Activated CD8-positive, alpha-beta T cell treated with anti-CD3 and anti-CD28 coated beads for 36 hours (primary cell): Measurements from ENCODE around the gene BCL3. TPM values are rescaled to one million over a fixed set of nuclear protein-coding genes. Genes with fewer than 3 reads are reported as not detected.

Experiments used
- ATAC-seq: fragments of 200-7000 bp; cut with Tn5 transposase; one replicate; pipeline ENCODE4 v1.10.0; 2021; ENCODE audit warnings: mild to moderate bottlenecking, moderate library complexity
- CTCF ChIA-PET: fragments of 350-600 bp; sonication (Branson Sonifier 250); formaldehyde crosslinking; loops from one replicate; lab custom pipeline; 2021; ENCODE audit warnings: antibody characterized with exemption; lab: Charles Lee
- POLR2A ChIA-PET: fragments of 350-600 bp; sonication (Branson Sonifier 250); formaldehyde crosslinking; loops from one replicate; lab custom pipeline; 2021; ENCODE audit warnings: antibody characterized with exemption; lab: Charles Lee
- DNase-seq: peaks from one replicate; pipeline ENCODE4 v3.0.0-alpha.2; 2020
- H3K27ac Mint-ChIP-seq: one replicate; pipeline ENCODE4 v1.8.0; 2021; ENCODE audit warnings: mild to moderate bottlenecking, mixed read lengths
- H3K27me3 Mint-ChIP-seq: one replicate; pipeline ENCODE4 v1.8.0; 2021; ENCODE audit warnings: mixed read lengths
- H3K36me3 Mint-ChIP-seq: one replicate; pipeline ENCODE4 v1.8.0; 2021; ENCODE audit warnings: low read depth, mixed read lengths
- H3K4me1 Mint-ChIP-seq: one replicate; pipeline ENCODE4 v1.8.0; 2021; ENCODE audit warnings: low read depth, mixed read lengths
- H3K4me3 Mint-ChIP-seq: one replicate; pipeline ENCODE4 v1.8.0; 2021; ENCODE audit warnings: mild to moderate bottlenecking, moderate library complexity, mixed read lengths
- H3K9me3 Mint-ChIP-seq: one replicate; pipeline ENCODE4 v1.8.0; 2021; ENCODE audit warnings: mixed read lengths
- CTCF ChIP-seq: fragments of 200-600 bp; IDR thresholded peaks from one replicate; pipeline ENCODE4 v1.8.0; 2022; ENCODE audit warnings: antibody characterized with exemption, mild to moderate bottlenecking
- intact Hi-C: fragments of 100-400 bp; cut with micrococcal nuclease; formaldehyde crosslinking; loops from one replicate; pipeline ENCODE4 v1.10.0; 2022
- total RNA-seq, 2 experiments: library from RNA; stranded (reverse); gene quantifications; one replicate each; pipeline ENCODE4 v1.2.3, GENCODE V29; 2021

Gene BCL3
- total RNA-seq, 2 experiments from 2014 or later = 22.8 to 27.7 TPM

DNA sequence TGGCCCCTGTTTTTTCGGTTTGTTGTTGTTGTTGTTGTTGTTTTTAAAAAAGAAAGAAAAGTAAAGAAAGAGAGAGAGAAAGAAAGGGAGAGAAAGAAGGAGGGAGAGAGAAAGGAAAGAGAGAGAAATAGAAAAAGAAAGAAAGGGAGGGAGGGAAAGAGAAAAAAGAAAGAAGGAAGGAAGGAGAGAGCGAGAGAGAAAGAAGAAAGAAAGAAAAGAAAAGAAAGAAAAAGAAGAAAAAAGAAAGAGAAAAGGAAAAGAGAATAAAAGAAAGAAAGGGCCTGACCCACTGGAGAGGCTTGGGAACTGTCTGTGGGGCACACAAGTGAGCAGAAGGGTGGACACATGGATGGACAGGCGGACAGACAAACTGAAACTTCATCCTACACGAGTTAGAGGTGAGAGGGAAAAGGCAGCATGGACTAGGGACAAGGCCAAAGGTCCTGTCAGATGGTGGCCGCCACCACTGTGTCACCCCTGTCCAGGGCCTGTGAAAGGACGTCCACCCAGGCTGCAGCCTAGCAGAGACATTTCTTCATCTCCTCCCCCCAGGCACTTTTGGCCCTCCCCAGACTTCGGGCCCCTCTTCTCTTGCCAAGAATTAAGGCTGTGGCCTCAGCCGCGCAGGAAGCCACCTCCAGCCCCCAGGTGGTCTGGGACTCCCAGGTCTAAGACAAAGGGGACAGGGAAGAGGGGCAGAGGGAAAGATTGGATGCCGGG, 51.3 kb downstream of the BCL3 start:
- intact Hi-C loops = loop anchor here (2.0 kb wide), 1 partner anchor 45 kb away; no protein-coding TSS in a partner anchor
- ATAC-seq (no peak), DNase-seq (no peak)
- POLR2A ChIA-PET = no interaction called here
- peaks cover 9% of the 10 kb centered on the region for H3K4me1 Mint-ChIP-seq
- no peak for TF ChIP-seq CTCF
- H3K4me3 Mint-ChIP-seq = no peak overlapping the region
- no peaks in the 10 kb centered on the region for H3K27me3 Mint-ChIP-seq
- CTCF ChIA-PET = interaction anchor here (1.6 to 2.6 kb wide), 2 partner anchors 16 to 43 kb away, joined by 3 to 10 read pairs; no protein-coding TSS in a partner anchor
- no peak overlapping the region for H3K27ac Mint-ChIP-seq
- H3K36me3 Mint-ChIP-seq = no peaks in the 10 kb centered on the region
- H3K9me3 Mint-ChIP-seq = no peaks in the 10 kb centered on the region

- Mint-ChIP-seq H3K27me3 (no peaks in the 10 kb centered on the region), H3K9me3 (no peaks in the 10 kb centered on the region), H3K27ac (no peak overlapping the region), H3K4me3 (no peak overlapping the region), H3K36me3 (no peaks in the 10 kb centered on the region), H3K4me1 (peaks cover 9% of the 10 kb centered on the region)
- POLR2A ChIA-PET = no interaction called here
- peak; percentile 79 for TF ChIP-seq CTCF
- DNase-seq (peak; percentile 91), ATAC-seq (peak; percentile 99)
- CTCF ChIA-PET = no interaction called here
- intact Hi-C loops = loop anchor here (2.0 kb wide), 1 partner anchor 44 kb away; no protein-coding TSS in a partner anchor
These were observed 52.0 kb downstream of the BCL3 start for GRCh38 chr19:44800461-44800860.

- CTCF ChIA-PET = interaction anchor here (1.3 to 1.9 kb wide), 4 partner anchors 9 to 80 kb away, joined by 4 to 7 read pairs (median 6); no protein-coding TSS in a partner anchor
- intact Hi-C loops = no loop called here
- no peak for DNase-seq
These were observed 55.2 kb downstream of the BCL3 start for GRCh38 chr19:44803442-44804428.

DNA sequence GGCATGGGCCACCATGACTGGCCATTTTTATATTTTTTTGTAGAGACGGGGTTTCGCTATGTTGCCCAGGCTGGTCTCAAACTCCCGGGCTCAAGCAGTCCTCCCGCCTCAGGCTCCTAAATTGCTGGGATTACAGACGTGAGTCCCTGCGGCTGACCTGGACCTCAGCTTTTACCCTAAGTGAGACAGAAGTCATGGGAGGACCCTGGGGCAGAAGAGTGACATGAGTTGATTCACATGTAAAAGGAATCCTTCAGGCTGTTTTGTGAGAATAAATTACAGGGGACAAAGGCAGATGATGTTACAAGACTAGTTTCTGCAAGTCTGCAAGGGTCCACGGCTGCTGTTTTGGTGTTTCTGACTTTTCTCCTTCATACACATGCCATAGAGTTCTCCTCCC, 57.8 kb downstream of the BCL3 start:
- H3K4me3 Mint-ChIP-seq = no peak overlapping the region
- POLR2A ChIA-PET = no interaction called here
- no peak for ATAC-seq
- no peaks in the 10 kb centered on the region for H3K9me3 Mint-ChIP-seq
- TF ChIP-seq CTCF = no peak
- no peak for DNase-seq
- H3K4me1 Mint-ChIP-seq = no peaks in the 10 kb centered on the region
- H3K27ac Mint-ChIP-seq = no peak overlapping the region
- peaks cover 22% of the 10 kb centered on the region for H3K27me3 Mint-ChIP-seq
- no peaks in the 10 kb centered on the region for H3K36me3 Mint-ChIP-seq
- intact Hi-C loops = no loop called here
- CTCF ChIA-PET = interaction anchor here (1.2 kb wide), 1 partner anchor 83 kb away, joined by 4 read pairs; no protein-coding TSS in a partner anchor

More at GRCh38 chr19:44803442-44804428, 55.2 kb downstream of the BCL3 start:
- ATAC-seq = no peak
- H3K36me3 Mint-ChIP-seq = no peaks in the 10 kb centered on the region
- no peaks in the 10 kb centered on the region for H3K9me3 Mint-ChIP-seq
- no peaks in the 10 kb centered on the region for H3K4me1 Mint-ChIP-seq
- no peak for TF ChIP-seq CTCF
- H3K4me3 Mint-ChIP-seq = no peak overlapping the region
- POLR2A ChIA-PET = interaction anchor here (0.6 to 0.7 kb wide), 3 partner anchors 9 to 35 kb away, joined by 3 read pairs; no protein-coding TSS in a partner anchor
- peaks cover 10% of the 10 kb centered on the region for H3K27me3 Mint-ChIP-seq
- no peak overlapping the region for H3K27ac Mint-ChIP-seq
